SKM-1 (cell line): ENCODE results near the gene MAPRE2.

Experiments used
- DNase-seq: peaks from one replicate; lab custom pipeline; 2025; ENCODE audit not compliant: unreplicated experiment; lab: John Stamatoyannopoulos, UW

Gene MAPRE2

DNA sequence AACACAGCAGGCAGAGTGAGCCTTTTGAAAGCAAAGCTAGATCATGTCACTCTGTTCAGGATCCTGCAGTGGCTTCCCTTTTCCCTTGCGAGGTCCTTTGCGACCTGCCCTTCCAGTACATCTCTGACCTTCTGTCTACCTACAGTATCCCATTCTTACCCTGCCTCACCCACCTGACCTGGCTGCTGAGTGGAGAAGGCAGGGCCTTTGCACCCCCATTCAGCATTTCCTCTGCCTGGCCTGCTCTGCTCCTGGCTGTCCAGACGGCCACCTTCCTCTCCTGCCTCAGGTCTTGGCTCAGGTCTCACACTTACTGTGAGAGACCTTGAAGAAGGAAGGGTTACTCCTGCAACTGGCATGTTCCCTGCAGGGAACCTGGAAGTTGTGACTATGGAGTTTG, 77.4 kb downstream of the MAPRE2 start:
- DNase-seq: no peak

DNA sequence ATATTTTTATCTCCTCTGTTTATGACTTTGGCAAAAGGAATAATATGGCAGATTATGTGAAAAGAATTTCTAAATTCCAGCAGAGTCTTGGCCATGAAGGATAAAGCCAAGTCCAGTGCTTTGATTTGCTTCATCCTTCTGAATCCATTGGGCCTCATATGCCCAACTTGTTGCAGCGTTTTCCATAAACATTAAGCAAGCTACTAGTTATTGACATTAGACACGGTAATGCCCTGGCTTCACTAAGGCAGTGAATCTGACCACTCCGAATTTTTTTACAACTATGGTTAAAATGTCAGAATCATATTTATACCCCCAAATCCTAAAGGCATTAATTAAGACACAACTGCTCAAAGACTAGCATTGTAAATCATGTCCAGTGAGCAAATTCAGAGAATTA, 79.8 kb downstream of the MAPRE2 start:
- no peak for DNase-seq

DNA sequence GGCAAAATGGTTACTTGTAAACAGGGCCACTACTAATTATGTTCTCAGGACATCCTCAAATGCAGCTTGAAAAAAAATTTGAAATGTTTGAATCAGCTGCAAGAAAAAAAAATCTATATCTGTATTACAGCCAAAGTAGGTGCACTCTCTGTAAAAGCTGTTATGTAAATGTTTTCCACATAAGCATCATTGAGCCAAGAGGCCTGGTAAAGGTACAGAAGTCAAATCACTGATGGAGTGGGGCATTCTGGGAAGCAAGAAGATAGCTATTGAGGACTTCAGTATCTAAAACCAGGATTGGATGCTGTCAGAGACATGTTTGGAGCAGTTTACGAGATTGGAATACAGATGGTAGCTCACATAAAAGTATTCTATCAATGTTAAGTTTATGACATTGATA, 80.3 kb downstream of the MAPRE2 start:
- no peak for DNase-seq

DNA sequence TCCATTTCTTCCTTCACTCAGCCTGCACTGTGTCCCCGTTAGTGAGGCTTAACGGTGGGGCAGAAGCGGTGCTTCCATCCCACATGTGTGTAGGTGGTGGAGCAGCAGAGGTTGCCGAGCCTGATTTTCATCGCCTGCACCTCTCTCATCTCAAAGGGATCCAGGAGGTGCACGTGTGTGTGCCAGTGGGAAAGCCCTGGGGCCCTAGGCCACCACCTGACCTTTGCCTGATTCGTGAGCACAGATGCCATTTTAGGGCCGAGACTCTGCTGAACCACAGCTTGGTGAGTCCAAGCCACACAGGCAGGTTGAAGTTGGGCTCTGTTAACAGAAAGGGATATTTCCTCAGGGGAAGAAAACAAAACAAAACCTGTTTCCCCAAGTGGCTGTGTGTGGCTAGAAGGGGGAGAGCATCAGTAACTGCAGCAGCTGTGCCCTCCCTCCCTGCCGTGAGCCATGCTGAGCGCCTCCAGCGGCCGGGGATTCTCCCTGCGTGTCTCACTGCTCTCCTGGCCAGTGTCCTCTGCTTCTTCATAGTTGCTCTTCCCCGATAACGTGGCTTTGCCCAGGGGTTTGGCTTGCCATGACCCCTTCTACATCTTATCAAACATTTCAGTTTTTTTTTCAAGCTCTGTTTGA, 81.5 kb downstream of the MAPRE2 start:
- no peak for DNase-seq

DNA sequence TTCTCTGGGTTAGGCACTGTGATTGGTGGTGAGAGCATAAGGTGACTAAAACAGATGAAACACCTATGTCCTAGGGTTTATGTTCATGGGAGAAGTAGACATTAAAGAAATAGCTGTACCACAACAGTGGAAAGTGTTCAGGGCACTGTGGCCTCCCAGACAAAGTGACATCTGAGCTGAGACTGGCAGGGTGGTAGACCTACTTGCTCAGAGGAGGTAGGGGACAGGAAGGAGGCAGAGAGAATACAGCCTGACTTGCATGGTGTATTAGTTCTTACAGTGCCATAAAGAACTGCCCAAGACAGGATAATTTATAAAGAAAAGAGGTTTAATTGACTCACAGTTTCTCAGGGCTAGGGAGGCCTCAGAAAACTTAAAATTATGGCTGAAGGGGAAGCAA, 82.6 kb downstream of the MAPRE2 start:
- DNase-seq: no peak

DNA sequence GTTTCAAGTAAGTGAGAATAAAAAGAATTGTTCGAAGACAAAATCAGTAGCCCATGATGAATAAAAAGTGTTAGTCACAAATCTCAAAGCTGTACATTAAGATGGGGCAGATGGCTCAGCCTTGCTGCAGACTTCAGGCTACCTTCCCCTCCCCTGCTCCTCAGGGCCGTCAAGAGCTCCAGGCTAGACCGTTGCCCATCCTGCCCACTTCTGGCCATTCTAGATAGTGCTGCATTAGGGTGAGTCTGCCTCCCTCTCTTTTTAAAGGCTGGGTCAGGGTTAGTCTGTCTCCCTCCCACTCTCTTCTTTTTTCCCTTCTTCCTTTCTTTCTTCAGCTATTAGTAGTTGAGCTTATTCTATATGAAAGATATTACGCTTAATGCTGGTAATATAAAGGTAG, 86.0 kb downstream of the MAPRE2 start:
- no peak for DNase-seq

DNA sequence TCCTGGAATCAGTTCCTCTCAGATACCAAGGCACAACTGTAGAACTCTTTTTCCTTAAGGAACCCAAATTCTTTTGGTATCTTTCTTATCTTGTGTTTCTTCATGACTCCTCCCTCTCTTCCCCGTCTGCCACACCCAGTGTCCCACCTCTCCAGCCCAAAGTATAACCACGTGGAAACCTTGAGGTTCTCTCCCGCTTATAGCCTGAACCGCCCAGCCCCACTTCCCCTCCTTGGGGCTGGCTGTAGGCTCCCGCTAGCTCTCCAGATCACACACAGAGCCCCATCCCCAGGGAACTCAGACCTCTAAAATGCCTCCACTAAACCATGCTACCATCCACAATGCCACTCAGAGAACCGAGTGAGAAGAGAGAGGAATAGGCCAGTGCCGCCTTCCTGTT, 87.5 kb downstream of the MAPRE2 start:
- DNase-seq: no peak

DNA sequence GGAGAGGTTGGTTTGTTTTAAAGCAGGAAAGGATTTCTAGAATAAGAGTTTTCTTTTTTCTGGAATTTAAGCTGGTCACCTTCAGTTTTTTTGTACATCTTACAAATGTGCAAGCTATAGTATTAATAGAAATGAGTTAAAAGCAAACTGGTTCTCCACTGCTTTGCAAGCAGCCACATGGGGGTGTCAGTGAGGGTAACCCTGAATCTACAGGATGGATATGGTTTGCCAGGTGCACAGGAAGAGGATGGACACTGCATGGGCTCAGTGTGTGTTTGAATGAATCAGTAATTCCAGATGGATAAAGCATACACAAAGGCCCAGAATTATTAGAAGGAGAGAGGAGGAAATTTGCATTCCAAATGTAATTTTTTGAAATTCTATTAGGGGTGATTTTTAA, 89.0 kb downstream of the MAPRE2 start:
- no peak for DNase-seq

DNA sequence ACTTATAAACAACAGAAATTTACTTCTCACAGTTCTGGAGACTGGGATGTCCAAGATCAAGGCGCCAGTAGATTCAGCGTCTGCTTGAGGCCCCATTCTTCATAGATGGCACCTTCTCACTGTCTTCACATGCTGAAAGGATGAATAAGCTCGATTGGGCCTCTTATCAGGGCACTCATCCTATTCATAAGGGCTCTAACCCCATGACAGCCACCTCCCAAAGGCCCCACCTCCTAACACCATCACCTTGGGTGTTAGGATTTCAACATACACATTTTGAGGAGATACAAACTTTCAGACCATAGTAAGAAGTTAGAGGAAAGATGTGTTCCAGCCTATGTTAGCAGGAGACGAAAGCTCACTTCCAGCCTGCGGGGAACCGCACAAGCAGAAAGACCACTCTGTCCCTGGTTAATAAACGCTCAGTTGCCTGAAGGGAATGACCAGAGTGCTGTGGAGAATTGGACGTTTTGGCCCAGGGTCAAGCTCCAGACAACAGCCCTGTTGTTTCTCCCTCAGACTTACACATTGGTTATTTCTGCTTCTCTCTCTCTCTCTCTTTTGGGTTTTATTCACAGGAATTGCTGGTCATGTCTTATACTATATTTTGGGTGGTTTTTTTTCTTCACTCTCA, 90.3 kb downstream of the MAPRE2 start:
- no peak for DNase-seq

DNA sequence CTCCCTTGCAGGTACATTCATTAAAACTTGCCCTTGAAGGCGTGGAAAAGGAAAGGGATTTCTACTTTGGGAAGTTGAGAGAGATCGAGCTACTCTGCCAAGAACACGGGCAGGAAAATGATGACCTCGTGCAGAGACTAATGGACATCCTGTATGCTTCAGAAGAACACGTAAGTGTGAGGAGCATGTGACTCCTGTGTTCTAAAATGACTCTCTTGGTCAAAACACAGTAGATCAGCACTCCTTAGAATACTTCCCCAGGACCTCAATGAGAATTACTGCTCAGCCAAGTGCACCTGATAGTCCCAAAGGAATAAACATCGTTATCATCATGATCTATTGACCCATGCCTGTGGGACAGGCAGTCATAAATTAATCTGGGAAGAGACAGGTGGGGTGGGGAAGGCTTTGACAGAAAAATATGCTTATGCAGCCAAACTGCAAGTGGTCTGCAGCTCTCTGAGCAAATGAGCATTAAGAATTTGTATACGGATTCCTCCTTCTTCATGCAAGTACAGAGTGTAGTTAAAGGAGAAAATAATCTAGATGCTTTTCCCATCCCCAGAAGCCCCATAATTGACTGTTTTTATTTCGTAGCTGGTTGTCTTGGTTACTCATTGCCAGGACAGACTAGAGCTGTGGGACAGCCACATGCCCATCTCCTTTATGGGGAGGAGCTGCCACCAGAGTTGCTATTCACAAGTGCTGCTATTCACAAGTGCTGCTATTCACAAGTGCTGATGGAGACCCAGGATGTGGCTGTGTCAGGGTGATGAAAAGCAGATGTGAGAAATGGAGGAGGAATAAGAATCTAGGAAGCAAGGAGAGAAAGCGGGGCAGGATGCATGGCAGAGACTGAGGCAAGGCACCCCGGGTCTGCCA, 91.0 kb downstream of the MAPRE2 start:
- no peak for DNase-seq

DNA sequence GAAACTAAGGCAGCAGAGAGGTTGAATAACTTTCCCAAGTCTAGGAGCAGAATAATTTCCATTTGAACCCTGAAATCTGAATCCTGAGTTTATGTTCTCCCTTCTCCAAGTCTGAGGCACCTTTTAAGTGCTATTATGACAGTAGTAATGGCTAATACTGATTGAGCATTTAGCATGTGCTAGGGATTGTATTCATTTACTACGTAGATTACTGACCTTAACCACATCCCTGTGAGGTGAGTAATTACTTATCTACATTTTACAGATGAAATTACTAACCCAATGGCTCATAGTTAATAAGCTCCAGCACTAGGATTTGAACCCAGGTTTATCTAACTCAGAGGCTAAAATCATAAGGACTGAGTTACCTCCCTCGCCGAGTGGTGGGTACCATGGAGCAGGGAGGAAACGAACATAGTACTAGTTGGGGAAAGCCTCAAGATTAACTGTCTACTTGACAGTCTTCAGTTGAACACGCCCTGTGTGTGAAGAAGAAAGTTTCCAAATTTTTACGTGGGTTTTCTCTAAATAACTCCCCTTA, 93.0 kb downstream of the MAPRE2 start:
- no peak for DNase-seq

DNA sequence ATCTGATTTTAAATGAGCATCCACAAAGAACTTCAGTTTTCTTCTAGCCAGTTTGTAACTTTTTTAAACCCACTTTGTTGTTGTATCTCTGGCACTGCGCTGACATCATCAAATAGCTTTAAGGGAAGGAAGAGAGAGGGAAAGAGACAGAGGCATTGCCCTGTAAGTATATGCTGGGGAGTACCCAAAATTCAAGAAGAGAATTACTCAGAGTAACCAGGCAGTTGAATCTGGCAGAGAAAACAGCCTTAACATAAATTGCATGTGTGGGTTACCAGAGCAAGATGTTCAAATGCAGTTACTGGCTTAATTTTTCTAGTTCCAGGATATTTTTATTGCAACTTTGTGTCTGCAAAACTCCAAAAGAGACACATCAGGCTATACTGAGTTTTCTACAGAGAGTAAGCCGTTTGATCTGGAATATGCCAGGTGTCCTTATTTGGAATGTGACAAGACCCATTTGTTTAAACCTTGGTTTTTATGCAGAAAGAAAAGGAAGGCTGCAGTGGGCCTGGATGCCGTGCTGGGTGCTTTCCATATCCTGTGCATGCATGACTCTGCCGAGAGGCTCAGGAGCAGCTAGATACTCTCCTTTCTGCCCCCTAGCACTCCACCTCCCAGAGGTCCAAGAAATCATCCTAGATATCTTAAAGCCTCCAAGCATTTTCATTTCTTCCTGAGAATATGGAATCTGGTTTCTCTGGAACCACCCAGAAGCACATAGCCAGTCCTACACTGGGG, 93.7 kb downstream of the MAPRE2 start:
- DNase-seq: no peak

DNA sequence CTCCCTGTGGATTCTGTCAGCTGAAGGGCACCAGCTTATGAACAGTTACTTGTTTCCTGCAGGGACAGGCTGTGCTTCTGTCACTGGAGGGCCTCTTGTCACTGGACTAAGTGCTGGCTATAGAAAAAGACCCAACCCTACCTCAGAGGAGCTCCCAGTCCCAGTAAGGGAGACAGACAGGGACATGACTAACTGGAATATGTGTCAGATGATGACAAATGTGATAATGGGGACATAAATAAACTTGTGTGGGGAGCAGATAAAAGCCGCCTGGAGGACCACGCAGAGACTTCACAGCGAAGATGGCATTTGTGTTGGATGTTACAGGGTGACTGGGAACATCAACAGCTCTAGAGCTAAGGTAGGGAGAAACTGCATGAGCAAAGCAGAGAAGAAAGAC, 95.0 kb downstream of the MAPRE2 start:
- no peak for DNase-seq

DNA sequence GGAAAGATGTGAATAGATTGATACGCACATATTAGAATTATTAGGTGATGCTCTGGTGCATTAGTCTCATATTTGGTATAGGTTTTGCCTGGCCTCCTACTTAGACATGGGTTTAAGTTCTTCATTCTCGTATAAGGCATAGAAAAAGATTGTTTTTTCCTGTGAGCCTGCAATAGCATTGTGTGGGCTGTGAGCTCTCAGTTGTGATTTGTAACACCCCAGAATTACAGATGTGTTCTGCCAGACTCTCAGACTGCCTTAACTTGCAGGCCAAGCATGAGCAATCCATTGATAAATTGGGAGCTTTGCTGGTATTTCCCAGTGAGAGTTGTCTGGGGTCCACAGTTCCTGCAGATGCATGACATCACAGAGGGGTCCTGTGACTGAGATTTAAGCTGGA, 95.7 kb downstream of the MAPRE2 start:
- DNase-seq: no peak

DNA sequence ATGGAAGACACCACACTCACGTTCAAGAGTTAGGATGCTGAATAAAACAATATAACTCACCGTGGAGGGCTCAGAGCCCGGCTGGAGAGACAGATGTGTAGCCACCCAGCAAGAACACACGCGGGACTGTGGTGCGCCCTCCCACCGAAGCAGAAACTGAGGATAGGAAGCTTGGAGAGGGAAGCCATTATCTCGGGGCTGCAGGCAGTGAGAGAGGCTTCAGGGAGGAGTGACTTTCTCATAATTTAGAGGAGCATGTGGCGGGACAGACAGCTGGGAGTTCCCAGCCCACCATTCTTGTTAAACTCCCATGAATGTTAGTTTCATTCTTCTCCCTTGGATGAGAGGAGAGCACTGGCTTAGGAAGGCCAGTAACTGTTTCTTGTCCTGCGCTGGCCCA, 96.4 kb downstream of the MAPRE2 start:
- DNase-seq: no peak

DNA sequence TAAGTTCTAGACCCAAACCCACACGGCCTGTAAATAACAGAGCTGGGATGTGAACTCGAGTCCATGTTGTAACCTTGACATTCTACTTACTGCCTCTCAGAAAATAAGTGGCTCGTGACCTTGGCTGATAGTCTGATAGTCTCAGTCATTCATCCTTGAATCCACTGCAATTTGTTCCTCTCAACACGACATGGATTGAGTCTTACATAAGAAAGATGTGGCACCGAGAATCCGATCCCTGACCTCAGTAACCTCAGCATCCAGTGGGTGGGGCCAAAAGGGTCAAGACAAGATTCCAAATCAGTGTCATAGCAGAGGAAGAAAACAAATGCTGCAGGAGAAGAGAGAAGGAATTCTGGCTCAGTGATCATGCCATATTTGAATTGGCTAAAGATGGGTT, 97.6 kb downstream of the MAPRE2 start:
- DNase-seq: no peak

DNA sequence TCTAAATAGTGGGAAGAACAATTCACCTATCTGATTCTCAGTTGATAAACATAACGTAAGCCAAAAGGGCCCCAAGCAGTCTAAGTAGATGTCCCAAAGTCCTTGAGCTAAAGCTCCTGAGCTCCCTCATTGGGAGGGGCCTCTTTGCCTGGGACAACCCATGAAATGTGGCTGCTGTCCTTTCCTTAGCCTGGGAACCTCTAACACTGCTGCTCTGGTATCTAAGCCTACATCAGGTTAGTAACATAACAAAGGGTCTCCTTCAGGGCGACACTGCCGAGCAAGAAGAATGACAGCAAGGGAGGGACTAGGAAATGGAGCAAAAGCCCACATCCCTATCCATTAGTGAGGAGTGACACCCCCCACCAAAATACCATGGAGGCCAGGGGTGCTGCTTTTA, 98.3 kb downstream of the MAPRE2 start:
- DNase-seq: no peak

DNA sequence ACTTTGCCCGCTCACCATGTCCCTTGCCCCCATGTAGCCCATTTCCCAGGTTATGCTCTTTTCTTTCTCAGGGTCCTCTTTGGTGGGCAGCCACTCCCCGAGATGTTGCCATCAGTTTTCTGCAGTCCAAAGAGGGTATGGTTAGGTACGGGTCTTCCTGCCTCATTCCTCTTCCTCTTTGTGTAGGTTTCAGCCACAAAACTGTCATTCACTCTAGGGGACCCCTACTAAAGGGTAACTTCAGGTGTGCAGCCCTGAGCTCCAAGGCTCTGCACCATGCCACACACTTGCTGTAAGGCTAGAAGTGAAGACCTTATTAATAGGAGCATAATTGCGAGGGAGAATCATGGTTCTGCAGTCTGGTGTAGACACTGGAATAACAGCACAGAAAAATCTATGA, 99.9 kb downstream of the MAPRE2 start:
- no peak for DNase-seq

DNA sequence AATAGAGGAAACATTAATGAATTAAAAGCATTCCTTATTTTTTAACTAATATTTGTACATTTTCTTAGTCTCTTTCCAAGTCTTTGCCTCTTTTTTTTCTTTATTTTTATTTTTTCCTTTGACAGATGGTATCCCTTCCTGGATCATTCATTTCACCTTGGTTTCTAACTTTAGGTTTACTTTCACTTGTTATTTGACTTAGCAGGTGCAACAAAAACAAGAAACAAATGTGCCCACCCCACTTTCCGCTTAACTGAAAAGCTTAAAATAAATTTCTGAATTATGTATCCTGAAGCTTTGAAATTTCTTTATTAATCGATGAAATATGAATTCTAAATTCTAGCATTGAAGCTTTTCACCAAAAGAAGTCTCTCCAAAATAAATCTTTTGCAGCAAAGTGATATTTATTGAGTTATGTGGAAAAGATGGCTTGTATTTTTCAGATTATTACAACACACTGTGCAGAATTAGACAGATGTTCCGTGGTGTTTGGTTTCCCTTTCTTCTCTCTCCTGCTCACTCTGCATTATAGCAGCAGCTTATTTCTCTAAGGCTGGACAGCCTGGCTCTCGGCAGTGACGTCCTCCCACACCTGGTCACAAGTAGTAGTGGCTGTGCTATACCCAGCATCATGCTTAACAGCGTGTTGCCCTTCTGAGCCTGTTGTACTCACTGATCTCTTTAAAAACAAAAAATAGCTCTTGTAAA, 100.5 kb downstream of the MAPRE2 start:
- no peak for DNase-seq

DNA sequence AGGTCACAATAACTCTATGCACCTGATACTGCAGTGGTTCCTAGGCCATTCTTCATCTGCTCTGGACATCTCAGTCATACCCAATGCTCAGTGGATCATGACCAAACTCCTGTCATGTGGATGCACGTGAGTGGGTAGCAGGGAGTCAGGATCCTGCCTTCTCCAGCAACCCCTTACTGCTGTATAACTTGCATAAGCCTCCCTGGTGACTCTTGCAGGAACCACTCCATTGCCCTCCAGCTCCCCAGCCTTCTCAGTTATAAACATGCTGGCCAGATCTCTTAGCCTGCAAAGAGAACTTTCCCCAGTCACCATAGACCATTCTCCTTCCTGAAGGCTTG, 101.0 kb downstream of the MAPRE2 start:
- no peak for DNase-seq
